OCI-LY1 (cell line): Measurements from ENCODE around the gene DYNC1LI2.
"Not testable (repeated sequence)": the region's sequence is repeated elsewhere in the genome, so short reads cannot be mapped to it uniquely, and the experiment has no call there.

Experiments used
- H2AFZ ChIP-seq: fragments of 200-600 bp; sonication (generic), shearing (Covaris generic); 2 replicates; pipeline ENCODE4 v1.6.0; 2014; ENCODE audit warnings: antibody characterized with exemption, mild to moderate bottlenecking, low read length
- H3F3A ChIP-seq: fragments of 200-600 bp; sonication (generic), shearing (Covaris generic); 2 replicates; pipeline ENCODE4 v1.6.0; 2014; ENCODE audit warnings: mild to moderate bottlenecking, antibody characterized with exemption, low read length, moderate library complexity; ENCODE audit not compliant: insufficient read depth
- H3K27ac ChIP-seq: fragments of 200-600 bp; sonication (generic); 2 replicates; pipeline ENCODE4 v1.5.1; 2014; ENCODE audit warnings: low read length, mixed run types, mild to moderate bottlenecking, low read depth; ENCODE audit not compliant: poor library complexity, severe bottlenecking
- H3K27me3 ChIP-seq: fragments of 200-600 bp; sonication (generic); 2 replicates; pipeline ENCODE4 v1.6.0; 2014; ENCODE audit warnings: antibody characterized with exemption, mild to moderate bottlenecking, low read length, moderate library complexity; ENCODE audit not compliant: insufficient read depth
- H3K36me3 ChIP-seq: fragments of 200-600 bp; sonication (generic); 2 replicates; pipeline ENCODE4 v1.6.1; 2014; ENCODE audit warnings: mild to moderate bottlenecking, antibody characterized with exemption, low read length, moderate library complexity, mixed read lengths; ENCODE audit not compliant: insufficient read depth
- H3K4me1 ChIP-seq: fragments of 200-600 bp; sonication (generic); 2 replicates; pipeline ENCODE4 v1.5.1; 2014; ENCODE audit warnings: mild to moderate bottlenecking, low read length, moderate library complexity; ENCODE audit not compliant: insufficient read depth, severe bottlenecking
- H3K4me2 ChIP-seq: fragments of 200-600 bp; sonication (generic), shearing (Covaris generic); 2 replicates; pipeline ENCODE4 v1.6.1; 2014; ENCODE audit warnings: low read length
- H3K4me3 ChIP-seq: fragments of 200-600 bp; sonication (generic); 2 replicates; pipeline ENCODE4 v1.5.1; 2014; ENCODE audit warnings: low read length, low read depth, mild to moderate bottlenecking, mixed read lengths; ENCODE audit not compliant: poor library complexity, severe bottlenecking
- H3K79me2 ChIP-seq: fragments of 200-600 bp; shearing (Covaris generic); 2 replicates; pipeline ENCODE4 v1.6.1; 2016; ENCODE audit warnings: mixed run types, low read length, mixed read lengths; ENCODE audit not compliant: insufficient read depth
- H3K9ac ChIP-seq: fragments of 200-600 bp; sonication (generic), shearing (Covaris generic); 2 replicates; pipeline ENCODE4 v1.6.1; 2014; ENCODE audit warnings: mild to moderate bottlenecking, low read length, mixed read lengths
- H3K9me2 ChIP-seq: fragments of 200-600 bp; sonication (generic), shearing (Covaris generic); 2 replicates; pipeline ENCODE4 v1.6.1; 2014; ENCODE audit warnings: low read depth, mild to moderate bottlenecking, low read length, mixed read lengths
- H3K9me3 ChIP-seq: fragments of 200-600 bp; shearing (Covaris generic); 2 replicates; pipeline ENCODE4 v1.6.1; 2014; ENCODE audit warnings: low read length, mixed read lengths
- H4K20me1 ChIP-seq: fragments of 200-600 bp; sonication (generic), shearing (Covaris generic); 2 replicates; pipeline ENCODE4 v1.6.0; 2016; ENCODE audit warnings: mild to moderate bottlenecking, low read length; ENCODE audit not compliant: insufficient read depth
- CTCF ChIP-seq: fragments of 200-600 bp; sonication (generic), shearing (Covaris generic); IDR thresholded peaks from 2 replicates; pipeline ENCODE4 v1.5.1; 2017; ENCODE audit warnings: mild to moderate bottlenecking, antibody characterized with exemption, low read length, moderate library complexity, mixed read lengths
- EZH2 ChIP-seq: fragments of 200-600 bp; sonication (generic), shearing (Covaris generic); IDR thresholded peaks from 2 replicates; pipeline ENCODE4 v1.8.0; 2017; ENCODE audit warnings: borderline replicate concordance, mixed run types, mild to moderate bottlenecking, antibody characterized with exemption, low read length, moderate library complexity, mixed read lengths

Gene DYNC1LI2

GRCh38 chr16:66751303-66751991, at the start of gene DYNC1LI2:
DYNC1LI2 (minus strand) TSS chr16:66751609; CDS start chr16:66751591, 18 bp downstream.
- Histone ChIP-seq H3K4me1 (peaks cover 24% of the 10 kb centered on the region), H2AFZ (peak within 1 kb of the TSS; percentile 92), H4K20me1 (no peaks in the 10 kb centered on the region), H3K27ac (no peak within 1 kb of the TSS), H3K27me3 (peaks cover 4% of the 10 kb centered on the region), H3K79me2 (peaks cover 18% of the 10 kb centered on the region), H3K9ac (peak within 1 kb of the TSS; percentile 99), H3F3A (no peaks in the 10 kb centered on the region), H3K4me2 (peak within 1 kb of the TSS; percentile 99), H3K36me3 (peaks cover 31% of the 10 kb centered on the region), H3K9me2 (no peaks in the 10 kb centered on the region), H3K9me3 (no peaks in the 10 kb centered on the region), H3K4me3 (peak within 1 kb of the TSS; percentile 100)
- TF ChIP-seq CTCF = peak; percentile 64
- no peak for TF ChIP-seq EZH2

GRCh38 chr16:66800856-66801255, 49.4 kb upstream of the DYNC1LI2 start:
- no peaks in the 10 kb centered on the region for H4K20me1 ChIP-seq

GRCh38 chr16:66798161-66798560, 46.8 kb upstream of the DYNC1LI2 start:
- TF ChIP-seq CTCF (no peak), EZH2 (no peak)
- Histone ChIP-seq H3F3A (no peaks in the 10 kb centered on the region), H3K9ac (no peak overlapping the region), H3K27me3 (no peaks in the 10 kb centered on the region), H3K79me2 (no peaks in the 10 kb centered on the region), H2AFZ (no peak overlapping the region), H4K20me1 (no peaks in the 10 kb centered on the region), H3K27ac (no peak overlapping the region), H3K4me2 (no peak overlapping the region), H3K4me1 (no peaks in the 10 kb centered on the region), H3K9me3 (no peaks in the 10 kb centered on the region), H3K9me2 (no peaks in the 10 kb centered on the region), H3K4me3 (no peak overlapping the region), H3K36me3 (peaks cover 18% of the 10 kb centered on the region)

More at GRCh38 chr16:66800856-66801255, 49.4 kb upstream of the DYNC1LI2 start:
- no peak overlapping the region for H3K9ac ChIP-seq
- no peaks in the 10 kb centered on the region for H3K79me2 ChIP-seq
- no peak overlapping the region for H3K27ac ChIP-seq
- H3K4me1 ChIP-seq = no peaks in the 10 kb centered on the region
- peaks cover 41% of the 10 kb centered on the region for H3K36me3 ChIP-seq
- TF ChIP-seq CTCF = no peak
- TF ChIP-seq EZH2 = no peak
- H3K27me3 ChIP-seq = no peaks in the 10 kb centered on the region
- H3K9me2 ChIP-seq = no peaks in the 10 kb centered on the region
- H2AFZ ChIP-seq = no peak overlapping the region
- no peaks in the 10 kb centered on the region for H3K9me3 ChIP-seq
- H3F3A ChIP-seq = no peaks in the 10 kb centered on the region
- H3K4me2 ChIP-seq = no peak overlapping the region
- H3K4me3 ChIP-seq = no peak overlapping the region

GRCh38 chr16:66793984-66794383, 42.6 kb upstream of the DYNC1LI2 start:
- H3K9me2 ChIP-seq, H3K79me2 ChIP-seq, H3K4me1 ChIP-seq: not testable (repeated sequence)

More at GRCh38 chr16:66793984-66794383, 42.6 kb upstream of the DYNC1LI2 start:
- not testable (repeated sequence) for H3K9ac ChIP-seq, H3K9me3 ChIP-seq, H4K20me1 ChIP-seq, H3F3A ChIP-seq, H3K27ac ChIP-seq, H3K4me3 ChIP-seq, H3K36me3 ChIP-seq, H3K27me3 ChIP-seq, H2AFZ ChIP-seq, H3K4me2 ChIP-seq
